GM12878 (cell line): ENCODE data around the gene PSMB7. TPM values are rescaled to one million over a fixed set of nuclear protein-coding genes. Genes with fewer than 3 reads are reported as not detected.

ENCODE experiments used
- ATAC-seq: fragments of 200-7000 bp; cut with Tn5 transposase; 3 replicates; pipeline ENCODE4 v1.9.1; 2020; ENCODE audit warnings: mild to moderate bottlenecking, moderate library complexity
- BruUV-seq: library from RNA; stranded (reverse); fragments of 400-500 nt; replicated peaks from 2 replicates; lab custom pipeline; 2021; lab: Mats Ljungman, UMichigan
- CTCF ChIA-PET: fragments of 300-600 bp; sonication (Branson Sonifier 250); formaldehyde crosslinking; extraction: SDS; loops from one replicate; lab custom pipeline; 2021; ENCODE audit warnings: inconsistent platforms; lab: Yijun Ruan, JAX
- POLR2A ChIA-PET: fragments of 350-600 bp; formaldehyde crosslinking; extraction: SDS; loops from one replicate; lab custom pipeline; 2021; ENCODE audit warnings: inconsistent platforms; lab: Charles Lee
- RAD21 ChIA-PET: fragments of 300-600 bp; sonication (Branson Sonifier 250); formaldehyde crosslinking; loops from one replicate; lab custom pipeline; 2023; ENCODE audit warnings: antibody characterized with exemption; ENCODE audit not compliant: unreplicated experiment; lab: Charles Lee
- SMC1A ChIA-PET: fragments of 300-600 bp; sonication (Branson Sonifier 250); formaldehyde crosslinking; loops from one replicate; lab custom pipeline; 2023; ENCODE audit not compliant: unreplicated experiment, uncharacterized antibody; lab: Charles Lee
- DNase-seq: peaks from one replicate; pipeline ENCODE4 v3.0.0-alpha.2; 2011; ENCODE audit warnings: low read depth, low spot score
- FAIRE-seq: peaks from 3 replicates; lab custom pipeline; 2011; peaks lifted over from hg19 to GRCh38; lab: Jason Lieb, UNC
- H2AFZ ChIP-seq: 2 replicates; pipeline ENCODE4 v1.6.0; 2011; ENCODE audit warnings: low read depth, low read length, control low read depth; ENCODE audit not compliant: control insufficient read depth
- H3K27ac ChIP-seq: 2 replicates; pipeline ENCODE4 v1.5.1; 2011; ENCODE audit warnings: control low read depth; ENCODE audit not compliant: control insufficient read depth, insufficient read depth
- H3K27me3 ChIP-seq, 2 experiments: replicated peaks in 1 of 2; 2 replicates each; pipeline versions ENCODE4 v1.6.0 to v1.6.1; 2011; ENCODE audit warnings: low read length in 1 of 2; ENCODE audit not compliant: control insufficient read depth in 2 of 2, insufficient read depth in 2 of 2
- H3K36me3 ChIP-seq, 2 experiments: 2 replicates each; pipeline ENCODE4 v1.5.1; 2011; ENCODE audit warnings: low read length in 1 of 2; ENCODE audit not compliant: control insufficient read depth in 2 of 2, insufficient read depth in 2 of 2
- H3K4me1 ChIP-seq: 2 replicates; pipeline ENCODE4 v1.6.1; 2011; ENCODE audit warnings: mild to moderate bottlenecking, low read length, moderate library complexity, mixed read lengths; ENCODE audit not compliant: control insufficient read depth, insufficient read depth
- H3K4me2 ChIP-seq: 2 replicates; pipeline ENCODE4 v1.6.0; 2011; ENCODE audit warnings: control low read depth; ENCODE audit not compliant: control insufficient read depth, insufficient read depth
- H3K4me3 ChIP-seq: fragments of 200-600 bp; sonication (generic); 2 replicates; pipeline ENCODE4 v1.5.1; 2016
- H3K79me2 ChIP-seq: 2 replicates; pipeline ENCODE4 v1.6.0; 2011; ENCODE audit warnings: low read length; ENCODE audit not compliant: control insufficient read depth, insufficient read depth
- H3K9ac ChIP-seq: 2 replicates; pipeline ENCODE4 v1.8.0; 2011; ENCODE audit warnings: low read length, control low read depth, mixed read lengths; ENCODE audit not compliant: control insufficient read depth, insufficient read depth
- H3K9me3 ChIP-seq: replicated peaks from 3 replicates; pipeline ENCODE4 v1.5.1; 2011; ENCODE audit warnings: mild to moderate bottlenecking, low read length; ENCODE audit not compliant: control insufficient read depth, insufficient read depth
- H4K20me1 ChIP-seq: 2 replicates; pipeline ENCODE4 v1.6.0; 2011; ENCODE audit not compliant: control insufficient read depth, insufficient read depth
- ATF2 ChIP-seq: IDR thresholded peaks from 2 replicates; pipeline ENCODE4 v1.6.1; 2012; ENCODE audit warnings: low read length, inconsistent platforms
- E4F1 ChIP-seq: fragments of 450-650 bp; IDR thresholded peaks from 2 replicates; pipeline ENCODE4 v1.6.1; 2018; ENCODE audit warnings: borderline replicate concordance, mild to moderate bottlenecking; ENCODE audit not compliant: partially characterized antibody
- FOXK2 ChIP-seq: fragments of 450-650 bp; IDR thresholded peaks from 2 replicates; pipeline ENCODE4 v1.6.1; 2017; ENCODE audit warnings: mild to moderate bottlenecking, moderate library complexity
- FOXM1 ChIP-seq: IDR thresholded peaks from 2 replicates; pipeline ENCODE4 v1.6.1; 2012; ENCODE audit warnings: low read depth, mild to moderate bottlenecking, inconsistent platforms, low read length, moderate library complexity
- GABPA ChIP-seq: IDR thresholded peaks from 2 replicates; pipeline ENCODE4 v1.6.1; 2014; ENCODE audit warnings: antibody characterized with exemption, low read depth, mild to moderate bottlenecking, inconsistent platforms
- POLR2A ChIP-seq: IDR thresholded peaks from 2 replicates; pipeline ENCODE4 v1.6.1; 2011; ENCODE audit warnings: low read depth, mild to moderate bottlenecking, low read length
- RAD21 ChIP-seq: IDR thresholded peaks from 2 replicates; pipeline ENCODE4 v1.6.1; 2011; ENCODE audit warnings: mild to moderate bottlenecking, low read depth, low read length, moderate library complexity; ENCODE audit not compliant: insufficient read depth
- SRF ChIP-seq, 2 experiments: IDR thresholded peaks; 2 replicates each; pipeline ENCODE4 v1.6.1; 2011; ENCODE audit warnings: low read depth in 2 of 2, low read length in 2 of 2, mild to moderate bottlenecking in 1 of 2, moderate library complexity in 1 of 2
- TBL1XR1 ChIP-seq: IDR thresholded peaks from 2 replicates; pipeline ENCODE4 v1.6.1; 2012; ENCODE audit warnings: low read depth, low read length, improper control_type of control experiment
- USF2 ChIP-seq: IDR thresholded peaks from 2 replicates; pipeline ENCODE4 v1.6.1; 2011; ENCODE audit warnings: low read depth, low read length, improper control_type of control experiment, borderline replicate concordance
- YBX1 ChIP-seq: fragments of 450-650 bp; IDR thresholded peaks from 2 replicates; pipeline ENCODE4 v1.6.1; 2016; ENCODE audit warnings: antibody characterized with exemption
- ZNF24 ChIP-seq: fragments of 450-650 bp; IDR thresholded peaks from 2 replicates; pipeline ENCODE4 v1.6.1; 2017; ENCODE audit warnings: antibody characterized with exemption, mild to moderate bottlenecking
- ZNF622 ChIP-seq: fragments of 450-650 bp; IDR thresholded peaks from 2 replicates; pipeline ENCODE4 v1.6.1; 2017; ENCODE audit warnings: mild to moderate bottlenecking, inconsistent platforms
- WGBS: methylation state at CpG from one replicate; pipeline ENCODE4 v1.1.6; 2016; ENCODE audit warnings: low lambda C conversion rate; ENCODE audit not compliant: insufficient replicate concordance, insufficient coverage; ENCODE audit errors: missing lambda C conversion rate; 5-methylcytosine and 5-hydroxymethylcytosine counted together
- in situ Hi-C: fragments of 300-500 bp; cut with MboI; formaldehyde crosslinking; loops from 9 replicates; pipeline ENCODE4 v1.14.3; 2018; ENCODE audit warnings: mixed read lengths
- intact Hi-C: fragments of 100-400 bp; cut with micrococcal nuclease; formaldehyde crosslinking; loops from one replicate; pipeline ENCODE4 v1.14.2; 2022; ENCODE audit not compliant: unreplicated experiment
- polyA plus RNA-seq, 11 experiments: library from polyadenylated mRNA; depleted of rRNA in 4 of 11; unstranded in 6 of 11; stranded (reverse) in 5 of 11; fragments of >200 nt; fragmentation: Nextera tagmentation in 4 of 11; fragmentation: Illumina TruSeq in 1 of 11; extraction: Ambion mirVana in 4 of 11; extraction: Trizol in 1 of 11; gene quantifications; 1 replicate in 1 of 11; 2 replicates in 10 of 11; pipeline versions ENCODE4 v1.2.1 to v1.2.3, GENCODE V29; 2011 to 2016; ENCODE audit warnings: inconsistent platforms in 2 of 11, missing spikeins in 2 of 11, low read depth in 1 of 11
- total RNA-seq, 4 experiments: library from RNA; depleted of rRNA in 3 of 4; stranded (reverse); fragments of >200 nt in 3 of 4; fragmentation: Illumina TruSeq in 1 of 4; extraction: Trizol in 1 of 4; gene quantifications; 2 replicates each; pipeline versions ENCODE4 v1.2.1 to v1.2.3, GENCODE V29; 2013 to 2021

The PSMB7 gene
- total and polyA plus RNA-seq, 10 of the 15 experiments (the other 5 are each of a cell fraction or from before 2014, with no cell fraction given): 174 to 564 (median 268) TPM

- no peak for ATAC-seq
- ChIA-PET CTCF (no interaction called here), RAD21 (no interaction called here), SMC1A (no interaction called here), POLR2A (no interaction called here)
- Histone ChIP-seq H2AFZ (no peak overlapping the region), H3K9me3 (no peaks in the 10 kb centered on the region), H3K27ac (no peak overlapping the region), H3K4me1 (no peaks in the 10 kb centered on the region), H3K79me2 (no peaks in the 10 kb centered on the region), H3K36me3 (no peaks in the 10 kb centered on the region), H3K27me3 (no peaks in the 10 kb centered on the region), H3K4me3 (no peak overlapping the region), H3K9ac (no peak overlapping the region), H3K4me2 (no peak overlapping the region), H4K20me1 (no peaks in the 10 kb centered on the region)
- WGBS: 41% methylated on average over 4 of the region's 4 CpGs
- in situ Hi-C loops (no loop called here), intact Hi-C loops (no loop called here)
- TF ChIP-seq FOXK2: no peak
- no peak for TF ChIP-seq ATF2
- TF ChIP-seq ZNF24: no peak
- TF ChIP-seq SRF (IDR thresholded peaks at IDR 0.05; ENCODE audit: low read depth in 2 of 2, low read length in 2 of 2): no peak
- TF ChIP-seq YBX1: no peak
- TF ChIP-seq FOXM1: no peak
- no peak for TF ChIP-seq E4F1
- no peak for TF ChIP-seq USF2
- no peak for TF ChIP-seq TBL1XR1
- TF ChIP-seq ZNF622: no peak
- no peak for TF ChIP-seq RAD21
- no peak for TF ChIP-seq POLR2A
- TF ChIP-seq GABPA: no peak
- no peak for DNase-seq
- no TSS peak for BruUV-seq
- no peak for FAIRE-seq
Measured at GRCh38 chr9:124427281-124427680, 12.0 kb upstream of the PSMB7 start.
